Tibial artery (tissue), 4 donors: ENCODE data around the gene PPFIA2.

Experiments
- DNase-seq, 2 donors: peaks; one replicate each; pipeline ENCODE4 v3.0.0-alpha.2; 2019
- H3K27ac ChIP-seq, 2 donors: fragments of 200-600 bp; sonication (generic) in 1 of 2; 1 replicate in 1 of 2; 2 replicates in 1 of 2; pipeline ENCODE4 v1.5.1; 2018 to 2019; ENCODE audit warnings: mild to moderate bottlenecking in 1 of 2
- H3K27me3 ChIP-seq, 2 donors: fragments of 200-600 bp; sonication (generic) in 1 of 2; one replicate each; pipeline versions ENCODE4 v1.5.1 to v1.6.0; 2016 to 2019
- H3K36me3 ChIP-seq, 3 donors: fragments of 200-600 bp; sonication (generic) in 2 of 3; one replicate each; pipeline ENCODE4 v1.5.1; 2016 to 2019; ENCODE audit warnings: mild to moderate bottlenecking in 2 of 3
- H3K4me1 ChIP-seq, 4 donors: fragments of 200-600 bp; sonication (generic) in 2 of 4; 1 replicate in 3 of 4; 2 replicates in 1 of 4; pipeline ENCODE4 v1.5.1; 2016 to 2019
- H3K4me3 ChIP-seq, 2 donors: fragments of 200-600 bp; sonication (generic) in 1 of 2; 1 replicate in 1 of 2; 2 replicates in 1 of 2; pipeline ENCODE4 v1.5.1; 2018 to 2019; ENCODE audit warnings: mild to moderate bottlenecking in 2 of 2
- H3K9me3 ChIP-seq, 3 donors: fragments of 200-600 bp; sonication (generic) in 1 of 3; one replicate each; pipeline ENCODE4 v1.5.1; 2016 to 2019
- intact Hi-C: fragments of 100-400 bp; cut with DNase I; formaldehyde crosslinking; loops from one replicate; pipeline ENCODE4 v1.15.0; 2023; ENCODE audit warnings: low total_unique reads
- TF ChIP-seq, protein P1 (sequence below), 2 experiments: fragments of 200-600 bp in 1 of 2; fragments of 450-650 bp in 1 of 2; IDR thresholded peaks; one replicate each; pipeline ENCODE4 v1.5.1; 2017 to 2019; ENCODE audit warnings: antibody characterized with exemption in 2 of 2, mild to moderate bottlenecking in 1 of 2, moderate library complexity in 1 of 2

The PPFIA2 gene

DNA sequence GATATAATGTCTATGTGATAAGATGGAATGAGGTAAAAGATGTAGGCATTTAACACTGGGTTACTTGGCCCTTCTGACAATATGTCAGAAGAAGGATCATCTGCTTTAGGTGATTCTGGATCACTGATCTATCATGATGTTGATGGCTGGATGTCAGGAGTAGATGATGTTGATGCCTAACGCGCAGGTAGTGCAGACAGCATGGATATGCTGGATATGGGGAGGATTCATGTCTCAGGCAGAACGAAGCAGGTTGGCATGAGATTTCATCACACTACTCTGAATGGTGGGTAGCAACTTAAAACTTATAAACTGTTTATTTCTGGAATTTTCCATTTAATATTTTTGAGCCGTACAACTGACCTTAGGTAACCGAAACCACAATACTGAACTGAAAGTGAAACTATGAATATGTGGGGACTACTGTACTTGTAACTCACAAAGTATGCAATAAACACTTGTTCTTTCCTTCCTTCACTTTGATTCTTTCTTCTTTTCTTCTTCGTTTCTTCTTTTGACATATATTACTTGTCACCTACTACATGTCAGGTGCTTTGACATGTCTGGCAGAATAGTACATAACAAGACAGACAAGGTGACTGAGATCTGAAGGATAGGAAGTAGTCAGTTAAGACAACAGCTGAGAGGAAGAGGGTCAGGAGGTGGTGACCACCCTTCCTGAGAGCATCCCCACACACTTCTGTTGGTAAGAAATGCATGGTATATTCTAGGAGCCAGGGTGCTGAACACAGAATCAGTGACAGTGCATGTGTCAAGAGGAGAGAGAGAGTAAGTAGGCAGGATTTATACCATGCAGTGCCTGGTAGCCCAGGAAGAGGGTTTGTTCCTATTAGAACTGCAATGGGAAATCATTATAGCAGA is 238.8 kb downstream of the PPFIA2 start:
- no peak for DNase-seq
- H3K4me3 ChIP-seq, result peak overlapping the region in 1 of 2 donors; percentile 3
- TF ChIP-seq, protein P1, sequence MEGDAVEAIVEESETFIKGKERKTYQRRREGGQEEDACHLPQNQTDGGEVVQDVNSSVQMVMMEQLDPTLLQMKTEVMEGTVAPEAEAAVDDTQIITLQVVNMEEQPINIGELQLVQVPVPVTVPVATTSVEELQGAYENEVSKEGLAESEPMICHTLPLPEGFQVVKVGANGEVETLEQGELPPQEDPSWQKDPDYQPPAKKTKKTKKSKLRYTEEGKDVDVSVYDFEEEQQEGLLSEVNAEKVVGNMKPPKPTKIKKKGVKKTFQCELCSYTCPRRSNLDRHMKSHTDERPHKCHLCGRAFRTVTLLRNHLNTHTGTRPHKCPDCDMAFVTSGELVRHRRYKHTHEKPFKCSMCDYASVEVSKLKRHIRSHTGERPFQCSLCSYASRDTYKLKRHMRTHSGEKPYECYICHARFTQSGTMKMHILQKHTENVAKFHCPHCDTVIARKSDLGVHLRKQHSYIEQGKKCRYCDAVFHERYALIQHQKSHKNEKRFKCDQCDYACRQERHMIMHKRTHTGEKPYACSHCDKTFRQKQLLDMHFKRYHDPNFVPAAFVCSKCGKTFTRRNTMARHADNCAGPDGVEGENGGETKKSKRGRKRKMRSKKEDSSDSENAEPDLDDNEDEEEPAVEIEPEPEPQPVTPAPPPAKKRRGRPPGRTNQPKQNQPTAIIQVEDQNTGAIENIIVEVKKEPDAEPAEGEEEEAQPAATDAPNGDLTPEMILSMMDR (IDR thresholded peaks at IDR 0.05), result no peak
- intact Hi-C loops, result no loop called here
- no peaks in the 10 kb centered on the region for H3K36me3 ChIP-seq
- H3K9me3 ChIP-seq, result no peaks in the 10 kb centered on the region
- no peak overlapping the region for H3K27ac ChIP-seq
- H3K27me3 ChIP-seq, result no peaks in the 10 kb centered on the region
- peaks cover 0 to 4% (median 0%) of the 10 kb centered on the region in 4 donors for H3K4me1 ChIP-seq

DNA sequence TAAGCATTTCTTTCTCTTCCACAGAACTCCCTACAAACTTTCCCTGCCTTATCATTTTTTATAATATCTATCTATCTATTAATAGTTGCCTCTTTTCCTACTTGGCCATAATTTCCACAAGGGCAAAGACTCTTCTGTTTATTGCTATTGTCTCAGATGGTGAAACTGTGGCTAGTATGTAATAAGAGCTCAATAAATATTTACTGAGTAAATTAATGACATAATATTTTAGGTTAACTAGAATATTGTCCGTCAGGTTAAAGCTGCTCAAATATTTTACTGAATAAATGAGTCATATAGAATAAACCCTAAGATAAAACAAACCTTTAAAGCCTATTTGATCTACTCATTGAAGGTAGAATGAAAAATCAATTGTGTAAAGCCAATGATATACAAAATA is 240.5 kb downstream of the PPFIA2 start:
- intact Hi-C loops, result no loop called here
- TF ChIP-seq, protein P1 (IDR thresholded peaks at IDR 0.05), result no peak
- no peak for DNase-seq
- H3K27ac ChIP-seq, result no peak overlapping the region
- peaks cover 0 to 4% (median 0%) of the 10 kb centered on the region in 4 donors for H3K4me1 ChIP-seq
- H3K4me3 ChIP-seq, result no peak overlapping the region
- no peaks in the 10 kb centered on the region for H3K9me3 ChIP-seq
- no peaks in the 10 kb centered on the region for H3K27me3 ChIP-seq
- H3K36me3 ChIP-seq, result no peaks in the 10 kb centered on the region

GRCh38 chr12:81517296-81517695 is 241.9 kb downstream of the PPFIA2 start:
- H3K36me3 ChIP-seq, result no peaks in the 10 kb centered on the region
- DNase-seq, result no peak

GRCh38 chr12:81502912-81503695 is 256.0 kb downstream of the PPFIA2 start:
- TF ChIP-seq, protein P1 (IDR thresholded peaks at IDR 0.05), result no peak
- no peak for DNase-seq

More at GRCh38 chr12:81517296-81517695, 241.9 kb downstream of the PPFIA2 start:
- Histone ChIP-seq H3K27ac (no peak overlapping the region), H3K4me1 (peaks cover 0 to 4% (median 0%) of the 10 kb centered on the region in 4 donors), H3K4me3 (no peak overlapping the region), H3K27me3 (no peaks in the 10 kb centered on the region), H3K9me3 (no peaks in the 10 kb centered on the region)
- intact Hi-C loops, result no loop called here
- TF ChIP-seq, protein P1 (IDR thresholded peaks at IDR 0.05), result no peak

DNA sequence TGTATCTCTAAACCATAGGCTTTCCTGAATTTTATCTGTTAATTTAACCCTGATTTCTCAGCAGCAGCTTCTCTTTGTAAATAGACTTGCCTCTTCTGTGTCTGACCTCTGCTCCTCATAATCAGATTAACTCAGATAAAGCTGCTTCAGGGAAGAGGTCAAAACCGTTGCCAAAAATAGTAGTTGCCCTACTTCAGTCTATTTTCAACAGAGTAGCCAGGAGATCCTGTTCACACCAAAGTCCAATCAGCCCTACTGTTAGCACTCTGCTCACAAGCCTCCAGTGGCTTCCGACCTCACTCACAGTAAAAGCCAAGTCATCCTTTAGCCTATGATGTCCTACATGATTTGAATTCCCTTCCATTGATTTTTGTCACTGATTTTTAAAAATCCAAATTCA is 258.4 kb downstream of the PPFIA2 start:
- H3K9me3 ChIP-seq, result peaks cover 0 to 2% (median 0%) of the 10 kb centered on the region in 3 donors
- DNase-seq, result no peak
- H3K27me3 ChIP-seq, result no peaks in the 10 kb centered on the region
- H3K4me3 ChIP-seq, result no peak overlapping the region
- H3K27ac ChIP-seq, result no peak overlapping the region
- intact Hi-C loops, result no loop called here
- H3K36me3 ChIP-seq, result no peaks in the 10 kb centered on the region
- TF ChIP-seq, protein P1 (IDR thresholded peaks at IDR 0.05), result no peak
- no peaks in the 10 kb centered on the region for H3K4me1 ChIP-seq

More at GRCh38 chr12:81502912-81503695, 256.0 kb downstream of the PPFIA2 start:
- H3K9me3 ChIP-seq, result peaks cover 0 to 2% (median 0%) of the 10 kb centered on the region in 3 donors
- H3K4me1 ChIP-seq, result no peaks in the 10 kb centered on the region
- intact Hi-C loops, result no loop called here
- H3K27ac ChIP-seq, result no peak overlapping the region
- no peak overlapping the region for H3K4me3 ChIP-seq
- H3K36me3 ChIP-seq, result no peaks in the 10 kb centered on the region
- no peaks in the 10 kb centered on the region for H3K27me3 ChIP-seq
